SK-N-MC (cell line): ENCODE measurements around the gene CACNA1E.

Source experiments
- EZH2 ChIP-seq: fragments of 200-600 bp; sonication (generic); IDR thresholded peaks from one replicate; pipeline ENCODE4 v1.6.1; 2017; ENCODE audit warnings: antibody characterized with exemption
- FOXP2 ChIP-seq: optimal IDR thresholded peaks from 2 replicates; pipeline ENCODE3; 2011; ENCODE audit warnings: mild to moderate bottlenecking, moderate library complexity; ENCODE audit not compliant: insufficient read depth; ENCODE audit errors: extremely low read length, control extremely low read depth
- POLR2AphosphoS5 ChIP-seq: IDR thresholded peaks from 2 replicates; pipeline ENCODE4 v1.6.1; 2012; ENCODE audit warnings: mild to moderate bottlenecking, low read depth, low read length, borderline replicate concordance

GRCh38 chr1:181516706-181517105, 33.4 kb downstream of the CACNA1E start:
- TF ChIP-seq EZH2 (no peak), POLR2AphosphoS5 (no peak), FOXP2 (no peak)
